Activated T-cell treated with anti-CD3 and anti-CD28 coated beads for 48 hours (primary cell): ENCODE measurements around the gene HSF4.
A peak's percentile ranks its signal among the peaks of the same experiment; 100 is the strongest.

Experiments used
- DNase-seq: peaks from one replicate; pipeline ENCODE4 v3.0.0-alpha.2; 2020; ENCODE audit warnings: low read depth

The HSF4 gene

DNA sequence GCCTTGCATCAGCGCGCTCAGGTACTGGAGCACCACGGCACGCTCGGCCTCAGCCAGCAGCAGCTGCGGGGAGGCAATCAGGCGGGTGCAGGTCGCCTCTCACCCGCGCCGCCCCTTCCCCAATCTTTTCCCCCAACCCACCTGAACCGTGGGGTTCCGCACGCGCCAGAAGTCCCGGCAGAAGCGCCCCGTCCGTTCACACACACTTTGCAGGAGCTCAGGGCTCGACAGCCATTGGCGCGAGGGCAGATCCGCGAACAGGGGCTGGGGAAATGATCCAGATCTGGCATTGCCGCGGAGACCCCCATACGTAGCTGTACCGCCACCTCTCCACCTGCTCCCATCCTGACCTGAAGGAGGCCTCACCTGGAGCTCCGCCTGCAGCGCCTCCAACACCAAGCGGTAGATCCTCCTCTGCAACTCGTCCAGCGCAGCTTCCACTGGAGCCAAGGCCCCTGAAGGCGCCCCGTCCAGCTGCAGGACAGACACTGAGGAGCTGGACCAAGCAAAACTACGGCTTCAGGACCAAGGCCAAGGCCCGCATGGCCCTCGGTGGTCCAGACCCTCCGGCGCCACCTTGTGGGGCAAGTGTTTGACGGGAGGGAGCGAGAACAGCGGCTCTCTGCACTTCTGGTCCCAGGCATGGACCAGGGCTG is 20.6 kb downstream of the HSF4 start:
- peak; percentile 83 for DNase-seq

DNA sequence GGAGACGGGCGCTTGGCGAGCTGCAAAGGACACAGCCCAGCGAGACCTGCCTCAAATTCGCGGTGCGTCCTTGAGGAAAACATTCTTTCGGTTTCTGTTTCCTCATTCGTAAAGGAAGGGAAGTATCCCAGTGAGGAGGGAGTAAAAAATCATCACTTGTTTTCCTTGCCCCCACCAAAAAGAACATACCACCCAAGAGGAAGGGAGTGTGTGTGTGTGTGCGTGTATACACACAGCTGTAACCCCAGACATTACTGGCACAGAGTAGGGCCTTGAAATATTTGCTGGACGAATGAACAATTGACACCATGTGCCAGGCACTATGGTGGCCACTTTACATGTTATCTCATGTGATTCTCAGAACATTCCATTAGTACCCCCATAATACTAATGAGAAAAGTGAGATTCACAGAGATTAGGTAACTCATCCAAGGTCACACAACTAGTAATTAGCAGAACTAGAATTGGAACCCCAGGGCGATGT is 21.1 kb downstream of the HSF4 start:
- no peak for DNase-seq

GRCh38 chr16:67186550-67186950 is 22.0 kb downstream of the HSF4 start:
- DNase-seq: no peak

- DNase-seq: no peak
Measured at GRCh38 chr16:67187175-67187890, 22.8 kb downstream of the HSF4 start.

- no peak for DNase-seq
Measured at GRCh38 chr16:67188323-67188722, 23.8 kb downstream of the HSF4 start.

- DNase-seq: no peak
Measured at GRCh38 chr16:67188798-67189197, 24.3 kb downstream of the HSF4 start.

DNA sequence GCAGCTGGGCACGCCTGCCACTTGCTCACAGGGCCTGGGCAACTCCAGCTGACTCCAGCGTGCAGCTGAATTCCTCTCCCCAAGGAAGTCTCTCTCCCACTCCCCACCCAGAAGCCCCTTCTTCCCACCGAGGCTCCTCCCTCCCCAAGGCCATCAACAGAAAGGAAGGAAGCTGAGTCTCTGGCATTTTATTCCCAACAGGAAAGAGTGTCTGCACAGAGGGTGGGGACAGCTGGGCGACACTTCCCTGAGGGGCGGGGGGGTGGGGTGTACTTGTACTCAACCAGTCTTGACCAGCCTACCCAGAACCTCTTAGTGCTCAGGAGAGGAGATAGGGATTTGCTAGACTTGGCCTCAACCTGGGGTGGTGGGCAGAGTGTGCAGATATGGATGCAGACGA is 25.5 kb downstream of the HSF4 start, which contains the start of gene EXOC3L1:
EXOC3L1 (minus strand) TSS at position 96 of the 400 bp plus-strand sequence. CDS start 460 bp downstream, outside the sequence.
- no peak for DNase-seq

DNA sequence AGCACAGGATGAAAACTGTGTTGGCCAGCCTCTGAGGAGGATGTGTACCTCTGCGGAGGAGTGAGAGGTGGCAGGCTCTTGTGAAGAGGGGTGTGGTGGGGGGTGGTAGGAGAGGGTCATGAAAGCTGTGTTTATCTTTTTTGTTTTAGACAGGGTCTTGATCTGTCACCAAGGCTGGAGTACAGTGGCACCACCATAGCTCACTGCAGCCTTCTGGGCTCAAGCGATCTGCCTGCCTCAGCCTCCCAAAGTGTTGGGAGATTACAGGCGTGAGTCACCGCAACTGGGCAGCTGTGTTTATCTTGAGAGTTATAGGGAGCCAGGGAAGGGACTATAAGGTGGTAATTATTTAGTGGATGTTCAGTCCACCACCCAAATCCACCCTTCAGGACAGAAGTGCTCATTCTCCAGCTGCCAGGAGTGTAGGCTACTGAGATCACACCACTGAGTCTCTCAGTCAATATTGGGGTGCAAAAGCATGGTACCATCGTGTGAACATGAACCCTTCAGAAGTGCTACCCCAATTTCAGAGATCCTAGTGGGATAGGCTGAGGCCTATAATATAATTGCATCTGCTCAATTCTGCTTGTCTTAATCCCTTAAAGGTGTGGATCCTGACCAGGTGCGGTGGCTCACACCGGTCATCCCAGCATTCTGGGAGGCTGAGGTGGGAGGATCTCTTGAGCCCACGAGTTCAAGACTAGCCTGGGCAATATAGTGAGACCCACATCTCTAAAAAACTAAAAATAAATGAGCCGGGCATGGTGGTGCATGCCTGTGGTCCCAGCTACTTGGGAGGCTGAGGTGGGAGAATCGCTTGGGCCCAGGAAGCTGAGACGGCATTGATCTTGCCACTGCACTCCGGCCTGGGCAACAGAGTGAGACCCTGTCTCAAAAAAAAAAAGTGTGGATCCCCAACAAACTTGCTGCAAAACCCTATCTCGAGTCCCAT is 26.2 kb downstream of the HSF4 start:
- no peak for DNase-seq

GRCh38 chr16:67191411-67191994 is 27.0 kb downstream of the HSF4 start:
- no peak for DNase-seq

DNA sequence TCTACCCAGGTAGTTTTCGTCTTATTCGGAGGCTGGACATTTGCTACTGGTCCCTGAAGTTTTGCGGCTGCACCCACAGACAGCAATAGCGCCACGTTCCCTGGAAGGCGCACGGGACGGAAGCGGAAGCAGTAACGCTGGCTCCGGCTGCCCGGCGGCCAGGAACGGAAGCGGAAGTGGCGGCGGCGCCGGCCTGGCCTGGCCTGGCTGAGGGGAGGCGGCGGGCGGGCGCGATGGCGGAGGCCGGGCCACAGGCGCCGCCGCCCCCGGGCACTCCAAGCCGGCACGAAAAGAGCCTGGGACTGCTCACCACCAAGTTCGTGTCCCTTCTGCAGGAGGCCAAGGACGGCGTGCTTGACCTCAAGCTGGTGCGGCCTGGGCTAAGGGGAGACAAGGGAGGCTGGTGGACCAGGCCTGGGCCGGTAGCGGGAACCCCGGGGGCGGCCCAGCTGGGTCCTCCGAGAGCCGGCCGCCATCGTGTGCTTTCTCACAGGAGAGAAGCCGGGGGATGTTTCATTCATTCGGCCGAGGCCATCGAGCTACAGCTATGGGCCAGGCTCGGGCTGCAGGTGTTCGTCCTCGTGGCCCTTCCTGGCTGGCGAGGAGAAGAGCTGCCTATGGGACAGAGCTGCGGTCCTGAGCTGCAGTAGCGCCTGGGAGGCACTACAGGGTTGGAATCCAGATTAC is 27.6 kb downstream of the HSF4 start, which contains the start of gene E2F4:
E2F4 (plus strand) TSS at position 161 of the 687 bp plus-strand sequence; CDS start at position 234, 73 bp downstream.
- DNase-seq: peak; percentile 90

DNA sequence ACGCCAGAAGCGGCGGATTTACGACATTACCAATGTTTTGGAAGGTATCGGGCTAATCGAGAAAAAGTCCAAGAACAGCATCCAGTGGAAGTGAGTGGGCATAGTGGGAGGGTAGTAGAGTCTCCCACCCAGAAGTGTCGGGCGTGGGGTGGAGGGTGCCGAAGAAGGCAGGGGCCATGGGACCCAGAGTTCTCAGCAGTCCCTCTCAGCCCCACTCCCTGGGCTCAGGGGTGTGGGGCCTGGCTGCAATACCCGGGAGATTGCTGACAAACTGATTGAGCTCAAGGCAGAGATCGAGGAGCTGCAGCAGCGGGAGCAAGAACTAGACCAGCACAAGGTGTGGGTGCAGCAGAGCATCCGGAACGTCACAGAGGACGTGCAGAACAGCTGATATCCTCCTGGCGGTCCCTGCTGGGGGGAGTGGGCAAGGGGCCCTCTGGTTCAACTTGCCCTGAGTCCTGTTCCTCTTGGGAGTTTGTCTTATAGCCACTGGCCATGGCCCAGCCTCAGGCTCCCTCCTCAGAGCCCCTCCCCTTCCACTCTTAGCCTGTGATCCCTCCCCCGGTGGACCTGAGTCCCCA is 28.3 kb downstream of the HSF4 start:
- no peak for DNase-seq

- no peak for DNase-seq
Measured at GRCh38 chr16:67193536-67193935, 29.0 kb downstream of the HSF4 start.

DNA sequence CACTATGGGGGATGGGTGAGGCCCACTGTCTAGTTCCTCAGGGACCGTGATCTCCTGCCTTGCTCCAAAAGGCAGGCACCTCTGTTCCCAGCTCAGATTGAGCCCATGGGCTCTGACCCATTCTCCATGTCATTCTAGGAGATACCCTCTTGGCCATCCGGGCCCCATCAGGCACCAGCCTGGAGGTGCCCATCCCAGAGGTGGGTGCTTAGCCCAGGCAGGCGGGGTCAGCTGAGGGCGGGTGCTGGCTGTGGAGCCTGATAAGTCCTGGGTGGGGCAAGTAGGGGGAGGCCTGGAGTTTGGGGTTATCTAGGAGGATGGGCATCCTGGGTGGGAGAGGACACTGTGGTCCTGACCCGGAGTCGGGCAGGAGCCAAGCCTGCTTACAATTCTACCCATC is 29.7 kb downstream of the HSF4 start:
- no peak for DNase-seq

- no peak for DNase-seq
Measured at GRCh38 chr16:67195676-67196075, 31.1 kb downstream of the HSF4 start.

DNA sequence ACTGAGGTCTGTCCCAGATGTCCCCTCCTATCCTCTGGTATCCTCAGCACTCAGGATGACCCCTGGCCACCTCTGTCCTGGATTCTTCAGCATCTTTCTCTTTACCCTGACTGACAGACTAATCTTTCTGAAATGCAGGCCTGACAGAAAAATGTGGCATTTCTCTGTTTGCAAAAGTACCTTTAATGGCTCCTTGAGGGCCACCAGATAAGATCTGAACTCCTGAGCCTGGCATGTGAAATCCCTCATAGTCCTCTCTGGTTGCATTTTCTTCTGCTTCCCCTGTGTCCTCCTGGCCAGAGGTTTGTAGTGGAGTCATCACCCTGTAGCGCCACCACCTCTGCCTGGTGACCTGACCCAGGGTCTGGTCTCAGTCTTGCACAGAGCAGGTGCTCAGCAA is 32.3 kb downstream of the HSF4 start:
- DNase-seq: no peak

GRCh38 chr16:67197704-67198103 is 33.2 kb downstream of the HSF4 start:
- no peak for DNase-seq

GRCh38 chr16:67198238-67198734 is 33.7 kb downstream of the HSF4 start:
- no peak for DNase-seq

DNA sequence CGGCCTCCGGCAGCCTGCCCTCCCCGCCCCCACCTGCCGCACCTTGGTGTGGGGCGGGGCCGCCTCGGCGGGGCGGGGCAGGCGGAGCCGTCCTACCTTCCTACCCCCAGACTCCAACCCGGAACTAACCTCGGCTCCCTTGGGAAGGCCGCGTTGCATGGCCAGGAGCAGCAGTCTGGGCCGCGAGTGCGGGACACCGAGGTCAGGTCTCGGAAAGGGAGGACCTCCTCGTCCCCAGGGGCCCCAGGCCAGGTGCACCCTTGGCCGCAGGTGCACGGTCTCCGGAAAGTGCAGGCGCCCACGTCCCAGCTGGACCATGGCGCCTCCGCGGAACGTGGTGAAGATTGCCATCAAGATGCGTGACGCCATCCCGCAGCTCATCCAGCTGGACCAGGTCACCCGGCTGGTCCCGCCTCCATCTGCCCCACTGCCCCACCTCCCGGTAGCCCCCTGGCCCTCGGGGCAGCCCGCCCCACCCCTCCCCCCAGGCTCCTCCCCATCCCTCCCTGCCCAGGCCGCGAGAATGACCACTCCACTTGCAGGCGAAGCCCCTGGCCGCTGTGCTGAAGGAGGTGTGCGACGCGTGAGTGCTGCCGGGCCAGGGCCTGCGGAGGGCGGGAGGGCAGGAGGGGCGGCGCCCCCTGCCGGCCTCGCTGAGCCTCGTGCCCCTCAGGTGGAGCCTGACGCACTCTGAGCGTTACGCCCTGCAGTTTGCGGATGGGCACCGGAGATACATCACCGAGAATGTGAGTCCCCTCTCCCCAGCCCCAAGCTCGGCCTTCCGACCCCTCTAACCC is 34.7 kb downstream of the HSF4 start, which contains the start of gene ELMO3:
ELMO3 (plus strand) TSS at position 121 of the 797 bp plus-strand sequence; CDS start at position 317, 196 bp downstream.
- no peak for DNase-seq

GRCh38 chr16:67199808-67200198 is 35.3 kb downstream of the HSF4 start:
- no peak for DNase-seq

GRCh38 chr16:67200491-67200890 is 35.9 kb downstream of the HSF4 start:
- DNase-seq: no peak
